HepG2 (cell line): ENCODE results near the gene DCAKD. TPM values are rescaled to one million over a fixed set of nuclear protein-coding genes. Genes with fewer than 3 reads are reported as not detected.

ENCODE experiments used
- ARID5B ChIP-seq: IDR thresholded peaks from 2 replicates; pipeline ENCODE4 v1.4.0; 2020; ENCODE audit warnings: mild to moderate bottlenecking, missing genetic modification reagents
- DNMT3B ChIP-seq: conservative IDR thresholded peaks from 2 replicates; pipeline ENCODE4 v1.6.1; 2016; ENCODE audit warnings: missing biosample characterization, control low read depth
- HMGXB3 ChIP-seq: sonication (generic); formaldehyde crosslinking; IDR thresholded peaks from 2 replicates; pipeline ENCODE4 v1.4.0; 2020; ENCODE audit warnings: missing genetic modification reagents, borderline replicate concordance
- KDM6A ChIP-seq: IDR thresholded peaks from 2 replicates; pipeline ENCODE4 v1.6.1; 2016; ENCODE audit warnings: low read depth
- MTF2 ChIP-seq: sonication (generic); formaldehyde crosslinking; IDR thresholded peaks from 2 replicates; pipeline ENCODE4 v1.5.0; 2020; ENCODE audit warnings: missing genetic modification reagents, borderline replicate concordance
- MXD3 ChIP-seq: IDR thresholded peaks from 2 replicates; pipeline ENCODE4 v1.6.1; 2016; ENCODE audit warnings: mild to moderate bottlenecking, missing biosample characterization, missing genetic modification reagents
- NONO ChIP-seq, 2 experiments: fragments of 450-650 bp in 1 of 2; sonication (generic) in 1 of 2; formaldehyde crosslinking in 1 of 2; IDR thresholded peaks in 1 of 2; conservative IDR thresholded peaks in 1 of 2; 2 replicates each; pipeline versions ENCODE4 v1.6.1 to v1.8.0; 2017 to 2022; ENCODE audit warnings: mild to moderate bottlenecking in 1 of 2, missing genetic modification reagents in 1 of 2, moderate library complexity in 1 of 2
- REL ChIP-seq: sonication (generic); formaldehyde crosslinking; conservative IDR thresholded peaks from 2 replicates; pipeline ENCODE4 v1.8.0; 2022; ENCODE audit warnings: mild to moderate bottlenecking, missing genetic modification reagents, moderate library complexity
- SP140L ChIP-seq: sonication (generic); formaldehyde crosslinking; IDR thresholded peaks from 2 replicates; pipeline ENCODE4 v1.4.0; 2020; ENCODE audit warnings: missing genetic modification reagents, borderline replicate concordance
- STAG1 ChIP-seq: sonication (generic); formaldehyde crosslinking; IDR thresholded peaks from 2 replicates; pipeline ENCODE4 v1.4.0; 2020; ENCODE audit warnings: missing genetic modification reagents
- ZBTB34 ChIP-seq: sonication (generic); formaldehyde crosslinking; IDR thresholded peaks from 2 replicates; pipeline ENCODE4 v1.8.0; 2022; ENCODE audit warnings: mild to moderate bottlenecking, missing genetic modification reagents
- ZBTB44 ChIP-seq: sonication (generic); formaldehyde crosslinking; IDR thresholded peaks from 2 replicates; pipeline ENCODE4 v1.4.0; 2020; ENCODE audit warnings: missing genetic modification reagents
- ZFP90 ChIP-seq: sonication (generic); formaldehyde crosslinking; IDR thresholded peaks from 2 replicates; pipeline ENCODE4 v1.8.0; 2022; ENCODE audit warnings: missing genetic modification reagents, mild to moderate bottlenecking, inconsistent platforms, borderline replicate concordance
- ZNF101 ChIP-seq: sonication (generic); formaldehyde crosslinking; IDR thresholded peaks from 2 replicates; pipeline ENCODE4 v1.4.0; 2020; ENCODE audit warnings: mild to moderate bottlenecking, low read depth, missing genetic modification reagents, borderline replicate concordance
- ZNF232 ChIP-seq: sonication (generic); formaldehyde crosslinking; IDR thresholded peaks from 2 replicates; pipeline ENCODE4 v1.4.0; 2020; ENCODE audit warnings: missing genetic modification reagents, borderline replicate concordance
- ZNF282 ChIP-seq: fragments of 450-650 bp; IDR thresholded peaks from 2 replicates; pipeline ENCODE4 v1.6.1; 2018; ENCODE audit not compliant: partially characterized antibody
- polyA plus RNA-seq, 8 experiments: library from polyadenylated mRNA; depleted of rRNA in 3 of 8; stranded (reverse) in 7 of 8; unstranded in 1 of 8; fragments of >200 nt; fragmentation: Illumina TruSeq in 4 of 8; extraction: Trizol in 4 of 8; gene quantifications; 2 replicates each; pipeline versions ENCODE4 v1.2.1 to v1.2.3, GENCODE V29; 2011 to 2016; ENCODE audit warnings: low read depth in 4 of 8, missing spikeins in 1 of 8, mixed read lengths in 1 of 8; ENCODE audit not compliant: insufficient read depth in 1 of 8
- total RNA-seq, 5 experiments: library from RNA; depleted of rRNA; stranded (reverse); fragments of >200 nt; fragmentation: Illumina TruSeq; extraction: Trizol; gene quantifications; 2 replicates each; pipeline ENCODE4 v1.2.3, GENCODE V29; 2016; ENCODE audit warnings: low read depth in 1 of 5

The DCAKD gene
- total and polyA plus RNA-seq, 2 of the 13 experiments (the other 11 are each of a cell fraction or from before 2014, with no cell fraction given): 25.9 to 29.2 TPM

- TF ChIP-seq HMGXB3: no peak
- no peak for TF ChIP-seq ZNF101 (CRISPR knock-in tag)
- TF ChIP-seq ZBTB34: no peak
- TF ChIP-seq ZNF282: no peak
- TF ChIP-seq DNMT3B (CRISPR knock-in tag): 0 out of 2 replicates have a peak, but pooled peaks have one; percentile 58
- no peak for TF ChIP-seq NONO (IDR thresholded peaks at IDR 0.05)
- TF ChIP-seq NONO (CRISPR knock-in tag; conservative IDR thresholded peaks at IDR 0.05): no peak
- TF ChIP-seq KDM6A (CRISPR knock-in tag): no peak
- no peak for TF ChIP-seq ZBTB44 (CRISPR knock-in tag)
- no peak for TF ChIP-seq REL
- peak; percentile 61 for TF ChIP-seq ARID5B (CRISPR knock-in tag)
- TF ChIP-seq MXD3 (CRISPR knock-in tag): no peak
- no peak for TF ChIP-seq MTF2
- TF ChIP-seq SP140L (CRISPR knock-in tag): no peak
- TF ChIP-seq ZFP90: no peak
- no peak for TF ChIP-seq ZNF232 (CRISPR knock-in tag)
- TF ChIP-seq STAG1 (CRISPR knock-in tag): no peak
These were observed 70.0 kb downstream of the DCAKD start (continued) for GRCh38 chr17:44981221-44981968.
